ENCODE data around the gene EZH1. TPM values are rescaled to one million over a fixed set of nuclear protein-coding genes. Genes with fewer than 3 reads are reported as not detected.
A peak's percentile ranks its signal among the peaks of the same experiment; 100 is the strongest.

EZH1 gene
- total and polyA plus RNA-seq, 4 donors = 28.7 to 53.5 (median 42.8) TPM

GRCh38 chr17:42678951-42679491 lies 65.8 kb downstream of the EZH1 start:
- WGBS (ENCODE audit: insufficient coverage) = 15% methylated on average over 4 of the region's 18 CpGs
- peaks cover 46% of the 10 kb centered on the region for H3K27me3 ChIP-seq (ENCODE audit: control insufficient read depth, insufficient read depth, low read length)

GRCh38 chr17:42677921-42678781 lies 66.7 kb downstream of the EZH1 start:
- DNase-seq (ENCODE audit: low read depth in 4 of 6, low spot score in 6 of 6) = peak in 3 of 6 donors; percentile 76 to 96 (median 94)
- Histone ChIP-seq H3K9me3 (ENCODE audit: control insufficient read depth, insufficient read depth, low read length) (no peaks in the 10 kb centered on the region), H3K36me3 (ENCODE audit: control insufficient read depth, insufficient read depth, low read length) (peaks cover 14% of the 10 kb centered on the region), H3K27me3 (ENCODE audit: control insufficient read depth, insufficient read depth, low read length) (peaks cover 45% of the 10 kb centered on the region), H3K4me1 (ENCODE audit: control insufficient read depth, insufficient read depth, low read length) (peaks cover 89% of the 10 kb centered on the region), H3K27ac (ENCODE audit: low read depth, low read length) (peak overlapping the region; percentile 97), H3K4me3 (ENCODE audit: low read depth, low read length) (peak overlapping the region; percentile 63)
- WGBS (ENCODE audit: insufficient coverage) = 2% methylated on average over 43 of the region's 53 CpGs

More at GRCh38 chr17:42678951-42679491, 65.8 kb downstream of the EZH1 start:
- H3K27ac ChIP-seq (ENCODE audit: low read depth, low read length) = peak overlapping the region; percentile 97
- peak overlapping the region; percentile 39 for H3K4me3 ChIP-seq (ENCODE audit: low read depth, low read length)
- H3K4me1 ChIP-seq (ENCODE audit: control insufficient read depth, insufficient read depth, low read length) = peaks cover 87% of the 10 kb centered on the region
- no peaks in the 10 kb centered on the region for H3K9me3 ChIP-seq (ENCODE audit: control insufficient read depth, insufficient read depth, low read length)
- DNase-seq (ENCODE audit: low read depth in 4 of 6, low spot score in 6 of 6) = peak in 2 of 6 donors; percentile 57 to 64
- peaks cover 6% of the 10 kb centered on the region for H3K36me3 ChIP-seq (ENCODE audit: control insufficient read depth, insufficient read depth, low read length)

DNA sequence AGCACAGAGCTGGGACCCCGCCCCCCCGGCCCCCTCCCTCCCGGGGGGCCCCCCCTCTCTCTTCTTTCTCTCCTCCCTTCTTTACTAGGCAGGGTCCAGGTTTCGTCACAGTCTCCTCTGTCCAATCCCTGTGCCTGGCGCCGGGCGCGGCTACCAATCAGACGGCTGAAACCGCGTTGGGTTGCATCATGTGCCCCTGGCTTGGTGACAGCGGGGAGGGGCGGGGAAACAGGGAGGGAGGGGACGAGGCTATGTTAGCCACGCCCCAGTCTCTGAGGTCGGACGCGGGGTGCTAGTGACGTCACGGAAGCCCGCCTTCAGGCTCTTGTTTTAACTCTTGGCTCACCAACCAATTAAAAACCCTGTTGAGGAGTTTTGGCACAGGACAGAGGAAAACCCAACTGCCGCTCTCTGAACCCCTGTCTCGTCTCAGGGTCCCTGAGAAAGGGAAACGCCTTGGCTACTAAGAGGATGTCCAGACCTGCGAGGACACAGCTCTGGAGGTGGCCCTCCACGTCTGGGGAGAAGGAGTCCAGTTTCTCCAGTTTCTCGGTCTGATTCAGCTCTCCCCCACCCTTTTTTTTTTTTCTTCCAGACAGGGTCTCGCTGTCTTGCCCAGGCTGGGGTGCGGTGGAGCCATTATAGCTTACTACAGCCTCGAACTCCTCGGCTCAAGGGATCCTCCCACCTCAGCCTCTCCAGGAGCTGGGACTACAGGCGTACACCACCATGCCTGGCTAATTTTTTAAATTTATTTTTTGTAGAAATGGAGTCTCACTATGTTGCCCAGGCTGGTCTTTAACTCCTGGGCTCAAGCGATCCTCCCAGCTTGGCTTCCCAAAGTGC lies 67.6 kb downstream of the EZH1 start:
- Histone ChIP-seq H3K27ac (ENCODE audit: low read depth, low read length) (peak overlapping the region; percentile 97), H3K4me3 (ENCODE audit: low read depth, low read length) (peak overlapping the region; percentile 91), H3K9me3 (ENCODE audit: control insufficient read depth, insufficient read depth, low read length) (no peaks in the 10 kb centered on the region), H3K36me3 (ENCODE audit: control insufficient read depth, insufficient read depth, low read length) (peaks cover 21% of the 10 kb centered on the region), H3K27me3 (ENCODE audit: control insufficient read depth, insufficient read depth, low read length) (peaks cover 44% of the 10 kb centered on the region), H3K4me1 (ENCODE audit: control insufficient read depth, insufficient read depth, low read length) (peaks cover 81% of the 10 kb centered on the region)
- WGBS (ENCODE audit: insufficient coverage) = 3% methylated on average over 24 of the region's 33 CpGs
- peak; percentile 99 to 100 (median 100) for DNase-seq (ENCODE audit: low read depth in 4 of 6, low spot score in 6 of 6)

DNA sequence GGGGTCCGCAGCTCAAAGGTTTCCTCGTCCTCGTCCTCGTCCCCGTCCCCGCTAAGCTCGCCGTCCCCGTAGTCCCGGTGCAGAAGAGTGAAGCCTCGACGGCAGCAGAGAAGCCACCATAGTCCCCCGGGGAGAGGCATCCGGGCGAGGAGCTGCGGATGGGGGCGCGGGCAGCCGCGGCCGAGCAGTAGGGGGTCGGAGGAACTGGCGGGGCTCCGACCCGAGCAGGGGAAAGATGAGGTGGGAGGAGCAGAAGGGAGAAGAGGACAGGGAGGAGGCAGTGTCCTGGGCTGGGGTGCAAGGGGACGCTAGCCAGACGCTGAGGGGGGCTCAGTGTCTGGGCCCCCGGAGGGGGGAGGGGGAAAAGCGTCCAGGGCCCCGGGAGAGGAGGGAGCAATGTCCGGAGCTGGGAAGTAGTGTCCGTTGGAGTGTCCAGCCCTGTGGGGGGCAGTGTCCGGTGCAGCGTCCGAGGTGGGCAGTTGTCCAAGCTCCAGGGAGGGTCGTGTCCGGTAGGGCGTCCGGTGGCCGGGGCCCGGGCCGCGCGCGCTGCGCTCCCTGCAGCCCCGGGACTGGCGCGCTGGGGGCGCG lies 68.3 kb downstream of the EZH1 start, which contains the start of gene PLEKHH3:
TSS of gene PLEKHH3 (minus strand) at position 571 of the 588 bp plus-strand sequence. CDS start at position 140, 431 bp downstream.
- WGBS (ENCODE audit: insufficient coverage) = under 1% methylated on average over 46 of the region's 51 CpGs
- peaks cover 37% of the 10 kb centered on the region for H3K27me3 ChIP-seq (ENCODE audit: control insufficient read depth, insufficient read depth, low read length)
- peak within 1 kb of the TSS; percentile 91 for H3K4me3 ChIP-seq (ENCODE audit: low read depth, low read length)
- H3K36me3 ChIP-seq (ENCODE audit: control insufficient read depth, insufficient read depth, low read length) = peaks cover 26% of the 10 kb centered on the region
- peak in 2 of 6 donors; percentile 44 to 54 for DNase-seq (ENCODE audit: low read depth in 4 of 6, low spot score in 6 of 6)
- peak within 1 kb of the TSS; percentile 97 for H3K27ac ChIP-seq (ENCODE audit: low read depth, low read length)
- H3K9me3 ChIP-seq (ENCODE audit: control insufficient read depth, insufficient read depth, low read length) = no peaks in the 10 kb centered on the region
- peaks cover 79% of the 10 kb centered on the region for H3K4me1 ChIP-seq (ENCODE audit: control insufficient read depth, insufficient read depth, low read length)

- WGBS (ENCODE audit: insufficient coverage) = under 1% methylated on average over 43 of the region's 43 CpGs
- Histone ChIP-seq H3K27ac (ENCODE audit: low read depth, low read length) (peak overlapping the region; percentile 93), H3K9me3 (ENCODE audit: control insufficient read depth, insufficient read depth, low read length) (no peaks in the 10 kb centered on the region), H3K4me3 (ENCODE audit: low read depth, low read length) (peak overlapping the region; percentile 91), H3K27me3 (ENCODE audit: control insufficient read depth, insufficient read depth, low read length) (peaks cover 41% of the 10 kb centered on the region), H3K36me3 (ENCODE audit: control insufficient read depth, insufficient read depth, low read length) (peaks cover 32% of the 10 kb centered on the region), H3K4me1 (ENCODE audit: control insufficient read depth, insufficient read depth, low read length) (peaks cover 81% of the 10 kb centered on the region)
- no peak for DNase-seq (ENCODE audit: low read depth in 4 of 6, low spot score in 6 of 6)
Measured at GRCh38 chr17:42675965-42676423, 68.8 kb downstream of the EZH1 start.

DNA sequence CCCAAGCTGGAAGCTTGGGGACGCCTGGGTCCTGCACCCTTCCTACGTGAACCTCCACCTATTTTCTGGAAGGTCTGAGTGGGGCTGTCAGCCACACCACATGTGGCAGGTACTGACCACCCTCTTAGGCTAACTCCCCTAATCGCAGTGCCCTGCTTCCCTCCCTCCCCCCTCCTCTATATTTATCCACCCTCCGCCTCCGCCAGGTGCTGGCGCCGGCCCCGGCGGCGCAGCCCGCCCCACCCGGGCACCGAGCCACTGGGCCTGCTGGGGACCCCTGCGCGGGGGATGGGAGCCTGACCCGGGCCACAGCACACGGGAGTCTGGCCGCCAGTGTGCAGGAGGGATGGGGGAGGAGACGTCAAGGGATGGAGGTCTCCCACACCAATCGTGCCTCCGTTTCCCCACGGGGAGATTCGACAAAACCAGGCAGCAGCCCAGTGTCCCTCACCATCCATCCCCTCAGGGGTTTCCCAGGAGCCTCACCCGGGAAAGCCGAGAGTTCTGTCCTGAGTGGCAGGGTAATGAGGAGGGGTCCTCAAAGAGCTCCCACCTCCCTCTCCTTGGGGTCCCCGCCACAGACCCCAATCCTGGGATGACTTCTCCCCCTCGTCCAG lies 69.4 kb downstream of the EZH1 start:
- H3K36me3 ChIP-seq (ENCODE audit: control insufficient read depth, insufficient read depth, low read length) = peaks cover 37% of the 10 kb centered on the region
- H3K27ac ChIP-seq (ENCODE audit: low read depth, low read length) = peak overlapping the region; percentile 93
- H3K4me1 ChIP-seq (ENCODE audit: control insufficient read depth, insufficient read depth, low read length) = peaks cover 81% of the 10 kb centered on the region
- H3K9me3 ChIP-seq (ENCODE audit: control insufficient read depth, insufficient read depth, low read length) = no peaks in the 10 kb centered on the region
- 2% methylated on average over 22 of the region's 27 CpGs for WGBS (ENCODE audit: insufficient coverage)
- peak in 1 of 6 donors; percentile 63 for DNase-seq (ENCODE audit: low read depth in 4 of 6, low spot score in 6 of 6)
- H3K4me3 ChIP-seq (ENCODE audit: low read depth, low read length) = peak overlapping the region; percentile 91
- H3K27me3 ChIP-seq (ENCODE audit: control insufficient read depth, insufficient read depth, low read length) = peaks cover 45% of the 10 kb centered on the region

DNA sequence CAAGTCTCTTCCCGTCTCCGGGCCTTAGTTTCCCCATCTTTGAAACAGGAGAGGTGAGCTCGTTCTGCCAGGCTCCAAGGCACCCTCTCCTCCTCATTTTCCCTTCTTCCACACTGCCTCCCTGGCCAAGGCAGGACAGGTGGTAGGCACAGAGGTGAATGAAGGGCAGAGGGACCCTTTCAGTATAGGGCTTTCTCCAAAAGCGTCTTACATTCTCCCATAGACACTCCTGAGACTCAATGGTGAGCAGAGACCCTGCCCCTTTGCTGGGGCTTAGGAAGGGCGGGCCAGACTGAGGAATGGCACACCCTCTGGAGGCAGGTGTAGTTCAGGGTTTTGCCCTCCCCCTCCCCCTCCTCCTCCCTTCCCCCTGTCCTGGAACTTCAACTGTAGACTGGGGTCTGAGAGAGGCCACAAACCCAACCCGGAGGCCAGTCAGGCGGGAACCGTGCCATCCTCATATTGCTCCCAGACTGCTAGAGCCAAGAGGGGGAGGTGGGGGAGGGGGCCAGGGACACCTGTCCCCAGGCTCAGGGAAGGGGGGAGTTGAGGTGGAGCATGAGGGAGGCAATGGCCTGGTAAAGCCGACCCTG lies 70.0 kb downstream of the EZH1 start:
- Histone ChIP-seq H3K27me3 (ENCODE audit: control insufficient read depth, insufficient read depth, low read length) (peaks cover 47% of the 10 kb centered on the region), H3K9me3 (ENCODE audit: control insufficient read depth, insufficient read depth, low read length) (no peaks in the 10 kb centered on the region), H3K4me3 (ENCODE audit: low read depth, low read length) (peak overlapping the region; percentile 91), H3K36me3 (ENCODE audit: control insufficient read depth, insufficient read depth, low read length) (peaks cover 40% of the 10 kb centered on the region), H3K27ac (ENCODE audit: low read depth, low read length) (no peak overlapping the region), H3K4me1 (ENCODE audit: control insufficient read depth, insufficient read depth, low read length) (peaks cover 75% of the 10 kb centered on the region)
- DNase-seq (ENCODE audit: low read depth in 4 of 6, low spot score in 6 of 6) = no peak
- 40% methylated on average over 2 of the region's 9 CpGs for WGBS (ENCODE audit: insufficient coverage)

DNA sequence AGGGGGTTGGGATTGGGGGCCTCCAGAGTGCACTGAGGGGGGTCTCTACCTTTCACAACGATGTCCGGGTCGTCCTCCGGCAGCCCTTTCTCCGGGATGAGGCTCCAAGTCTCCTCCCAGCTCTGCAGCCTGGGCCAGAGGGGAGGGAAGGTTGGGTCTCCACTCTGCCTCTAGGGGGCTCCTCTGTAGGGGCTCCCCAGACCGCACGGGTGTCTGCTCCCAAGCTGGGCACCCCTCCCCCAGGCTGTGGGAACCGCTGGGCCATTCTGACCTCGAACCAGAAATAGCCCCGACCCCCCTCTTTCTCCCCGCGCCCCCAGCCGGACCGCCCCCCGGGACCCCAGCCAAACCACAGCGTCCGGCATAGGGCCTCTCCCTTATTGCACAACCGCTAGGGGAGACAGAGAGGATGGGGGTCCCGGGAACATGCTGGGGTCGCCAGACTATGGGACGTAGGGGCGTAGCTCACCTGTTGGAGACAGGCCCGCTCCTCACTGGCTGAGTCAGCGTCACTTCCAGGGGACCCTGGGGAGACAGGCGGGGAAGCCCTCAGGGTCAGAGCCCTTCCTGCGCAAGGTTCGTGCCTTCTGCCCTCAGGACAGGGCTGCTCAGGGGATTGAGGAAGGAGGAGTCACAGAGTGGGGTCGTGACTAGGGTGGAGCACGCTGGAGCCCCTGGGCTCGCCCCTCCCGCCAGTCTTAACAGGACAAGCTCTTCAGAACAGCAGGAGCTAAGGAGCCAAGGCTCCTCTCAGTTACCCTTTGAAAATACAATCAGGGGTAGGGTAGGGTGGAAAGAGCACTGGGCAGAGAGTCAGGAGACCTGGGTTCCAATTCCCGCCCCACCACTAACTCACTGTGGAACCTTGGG lies 70.7 kb downstream of the EZH1 start:
- no peak overlapping the region for H3K27ac ChIP-seq (ENCODE audit: low read depth, low read length)
- peak in 1 of 6 donors; percentile 42 for DNase-seq (ENCODE audit: low read depth in 4 of 6, low spot score in 6 of 6)
- H3K4me3 ChIP-seq (ENCODE audit: low read depth, low read length) = peak overlapping the region; percentile 16
- no peaks in the 10 kb centered on the region for H3K9me3 ChIP-seq (ENCODE audit: control insufficient read depth, insufficient read depth, low read length)
- H3K27me3 ChIP-seq (ENCODE audit: control insufficient read depth, insufficient read depth, low read length) = peaks cover 50% of the 10 kb centered on the region
- H3K4me1 ChIP-seq (ENCODE audit: control insufficient read depth, insufficient read depth, low read length) = peaks cover 68% of the 10 kb centered on the region
- 24% methylated on average over 23 of the region's 32 CpGs for WGBS (ENCODE audit: insufficient coverage)
- peaks cover 47% of the 10 kb centered on the region for H3K36me3 ChIP-seq (ENCODE audit: control insufficient read depth, insufficient read depth, low read length)

All from spinal cord (tissue), 10 donors.